Activated CD8-positive, alpha-beta memory T cell treated with anti-CD3 and anti-CD28 coated beads for 1 hour (primary cell): ENCODE results near the gene INF2.
"Not testable (repeated sequence)": the region's sequence is repeated elsewhere in the genome, so short reads cannot be mapped to it uniquely, and the experiment has no call there.

Experiments used
- DNase-seq, 2 donors: peaks; one replicate each; pipeline ENCODE4 v3.0.0-alpha.2; 2020; ENCODE audit warnings: low read depth in 1 of 2; ENCODE audit errors: extremely low read depth in 1 of 2

Gene INF2

GRCh38 chr14:104747876-104748275 lies 58.5 kb downstream of the INF2 start:
- DNase-seq: no peak

- DNase-seq: no peak
Observed at GRCh38 chr14:104749111-104749649, 59.8 kb downstream of the INF2 start.

GRCh38 chr14:104750056-104750752 lies 60.8 kb downstream of the INF2 start:
- no peak for DNase-seq

GRCh38 chr14:104750753-104751057 lies 61.3 kb downstream of the INF2 start:
- DNase-seq: not testable (repeated sequence)

- no peak for DNase-seq
Observed at GRCh38 chr14:104751539-104752422, 62.4 kb downstream of the INF2 start.

GRCh38 chr14:104752423-104752734 lies 63.0 kb downstream of the INF2 start:
- DNase-seq: no peak

GRCh38 chr14:104752735-104753527 lies 63.5 kb downstream of the INF2 start, which contains the start of gene SIVA1:
Gene SIVA1 (plus strand): TSS chr14:104753147. CDS start chr14:104753202, 55 bp downstream.
- DNase-seq: peak; percentile 99

- DNase-seq: no peak
Observed at GRCh38 chr14:104753528-104754212, 64.3 kb downstream of the INF2 start.

GRCh38 chr14:104754213-104754851 lies 64.9 kb downstream of the INF2 start:
- no peak for DNase-seq

GRCh38 chr14:104755621-104756020 lies 66.2 kb downstream of the INF2 start:
- no peak for DNase-seq

GRCh38 chr14:104756477-104757237 lies 67.2 kb downstream of the INF2 start:
- DNase-seq: no peak

GRCh38 chr14:104757238-104757585 lies 67.8 kb downstream of the INF2 start:
- no peak for DNase-seq

- no peak for DNase-seq
Observed at GRCh38 chr14:104757681-104758392, 68.4 kb downstream of the INF2 start.

GRCh38 chr14:104758981-104759969 lies 69.9 kb downstream of the INF2 start:
- no peak for DNase-seq

- no peak for DNase-seq
Observed at GRCh38 chr14:104765517-104765916, 76.1 kb downstream of the INF2 start.

GRCh38 chr14:104766256-104766862 lies 76.9 kb downstream of the INF2 start:
- DNase-seq: no peak

- DNase-seq: no peak
Observed at GRCh38 chr14:104766863-104767633, 77.6 kb downstream of the INF2 start.
